BLaER1 (cell line): ENCODE data around the gene PZP.

Experiments
- H3K27ac ChIP-seq: shearing (Covaris generic); formaldehyde crosslinking; 2 replicates; pipeline ENCODE4 v1.8.1; 2022
- H3K27me3 ChIP-seq: shearing (Covaris generic); formaldehyde crosslinking; 2 replicates; pipeline ENCODE4 v1.8.1; 2022
- H3K36me3 ChIP-seq: shearing (Covaris generic); formaldehyde crosslinking; 2 replicates; pipeline ENCODE4 v1.8.1; 2022
- H3K4me1 ChIP-seq: shearing (Covaris generic); formaldehyde crosslinking; 2 replicates; pipeline ENCODE4 v1.8.1; 2022
- H3K4me2 ChIP-seq: shearing (Covaris generic); formaldehyde crosslinking; 2 replicates; pipeline ENCODE4 v1.8.1; 2022
- H3K4me3 ChIP-seq: shearing (Covaris generic); formaldehyde crosslinking; 2 replicates; pipeline ENCODE4 v1.8.1; 2022
- H3K9ac ChIP-seq: shearing (Covaris generic); formaldehyde crosslinking; 2 replicates; pipeline ENCODE4 v1.8.1; 2022
- H3K9me3 ChIP-seq: shearing (Covaris generic); formaldehyde crosslinking; 2 replicates; pipeline ENCODE4 v1.8.1; 2022
- H4K20me1 ChIP-seq: shearing (Covaris generic); formaldehyde crosslinking; 2 replicates; pipeline ENCODE4 v1.8.1; 2022
- Cebpa-rat ChIP-seq: shearing (Covaris generic); IDR thresholded peaks from 2 replicates; pipeline ENCODE4 v1.8.1; 2022

PZP gene

DNA sequence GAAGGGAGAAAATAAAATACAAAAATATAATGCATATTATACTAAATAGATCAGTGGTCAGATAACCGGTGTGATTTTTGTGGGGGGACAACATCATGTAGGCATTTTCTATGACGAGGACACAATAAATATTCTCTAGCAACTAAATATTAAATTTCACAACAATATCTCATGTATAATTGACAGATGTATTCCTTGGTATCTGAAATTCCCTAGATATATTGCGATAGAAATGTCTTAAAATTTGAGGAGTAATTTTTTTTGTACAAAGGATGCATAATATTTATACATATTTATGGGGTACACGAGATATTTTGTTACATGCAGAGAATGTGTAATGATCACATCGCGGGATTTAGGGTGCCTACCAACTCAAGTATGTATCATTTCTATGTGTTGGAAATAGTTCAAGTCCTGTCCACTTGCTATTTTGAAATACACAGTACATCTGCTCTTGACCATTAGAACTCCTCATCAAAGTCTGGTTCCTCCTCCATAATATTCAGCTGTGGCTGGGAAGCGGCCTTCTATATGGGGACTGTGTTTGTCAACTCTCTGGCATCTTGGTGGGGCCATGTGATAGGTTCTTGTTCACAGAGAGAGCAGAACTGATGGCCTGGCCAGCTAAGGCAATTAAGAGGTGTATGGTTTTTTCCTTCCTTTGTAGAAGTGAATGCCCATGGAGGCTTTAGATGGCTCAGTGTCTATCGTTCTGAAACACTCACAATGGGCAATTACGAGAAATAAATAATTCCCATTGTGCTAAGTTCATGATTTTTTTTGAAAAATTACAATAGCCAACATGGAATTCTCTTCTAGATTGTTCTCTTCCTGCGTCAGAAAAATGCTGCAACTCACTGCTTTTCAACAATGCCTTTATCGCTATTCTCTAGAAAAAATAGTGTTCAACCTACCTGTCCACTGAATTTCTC, 101.3 kb downstream of the PZP start:
- no peaks in the 10 kb centered on the region for H3K9me3 ChIP-seq
- H3K27me3 ChIP-seq, result no peaks in the 10 kb centered on the region
- no peaks in the 10 kb centered on the region for H3K36me3 ChIP-seq
- H3K9ac ChIP-seq, result no peak overlapping the region
- no peaks in the 10 kb centered on the region for H3K4me1 ChIP-seq
- H3K4me2 ChIP-seq, result no peak overlapping the region
- no peak overlapping the region for H3K27ac ChIP-seq
- no peaks in the 10 kb centered on the region for H4K20me1 ChIP-seq
- H3K4me3 ChIP-seq, result no peak overlapping the region
- TF ChIP-seq Cebpa-rat, result no peak

- no peaks in the 10 kb centered on the region for H4K20me1 ChIP-seq
- TF ChIP-seq Cebpa-rat, result no peak
- no peaks in the 10 kb centered on the region for H3K9me3 ChIP-seq
- no peak overlapping the region for H3K27ac ChIP-seq
- H3K4me1 ChIP-seq, result no peaks in the 10 kb centered on the region
- no peak overlapping the region for H3K4me3 ChIP-seq
- H3K36me3 ChIP-seq, result no peaks in the 10 kb centered on the region
- H3K27me3 ChIP-seq, result no peaks in the 10 kb centered on the region
- H3K9ac ChIP-seq, result no peak overlapping the region
- H3K4me2 ChIP-seq, result no peak overlapping the region
Measured at GRCh38 chr12:9106067-9106466, 102.1 kb downstream of the PZP start.

- no peaks in the 10 kb centered on the region for H3K27me3 ChIP-seq
- H3K4me1 ChIP-seq, result no peaks in the 10 kb centered on the region
- no peak overlapping the region for H3K4me2 ChIP-seq
- no peak overlapping the region for H3K27ac ChIP-seq
- no peak overlapping the region for H3K9ac ChIP-seq
- H3K4me3 ChIP-seq, result no peak overlapping the region
- TF ChIP-seq Cebpa-rat, result no peak
- H3K36me3 ChIP-seq, result no peaks in the 10 kb centered on the region
- no peaks in the 10 kb centered on the region for H3K9me3 ChIP-seq
- H4K20me1 ChIP-seq, result no peaks in the 10 kb centered on the region
Measured at GRCh38 chr12:9104767-9105423, 103.3 kb downstream of the PZP start.

- H3K9me3 ChIP-seq, result no peaks in the 10 kb centered on the region
- H3K27ac ChIP-seq, result no peak overlapping the region
- no peak for TF ChIP-seq Cebpa-rat
Measured at GRCh38 chr12:9104087-9104486, 104.1 kb downstream of the PZP start.

GRCh38 chr12:9103050-9103849, 104.9 kb downstream of the PZP start:
- Histone ChIP-seq H3K4me2 (no peak overlapping the region), H3K4me1 (no peaks in the 10 kb centered on the region), H3K4me3 (no peak overlapping the region), H3K9me3 (no peaks in the 10 kb centered on the region), H3K27ac (no peak overlapping the region), H3K27me3 (no peaks in the 10 kb centered on the region), H3K9ac (no peak overlapping the region), H3K36me3 (no peaks in the 10 kb centered on the region), H4K20me1 (no peaks in the 10 kb centered on the region)
- TF ChIP-seq Cebpa-rat, result no peak

More at GRCh38 chr12:9104087-9104486, 104.1 kb downstream of the PZP start:
- Histone ChIP-seq H3K9ac (no peak overlapping the region), H4K20me1 (no peaks in the 10 kb centered on the region), H3K4me3 (no peak overlapping the region), H3K4me1 (no peaks in the 10 kb centered on the region), H3K4me2 (no peak overlapping the region), H3K36me3 (no peaks in the 10 kb centered on the region), H3K27me3 (no peaks in the 10 kb centered on the region)

- no peak overlapping the region for H3K27ac ChIP-seq
- no peak overlapping the region for H3K4me2 ChIP-seq
- no peaks in the 10 kb centered on the region for H3K27me3 ChIP-seq
- no peaks in the 10 kb centered on the region for H4K20me1 ChIP-seq
- no peaks in the 10 kb centered on the region for H3K36me3 ChIP-seq
- no peak overlapping the region for H3K4me3 ChIP-seq
- TF ChIP-seq Cebpa-rat, result no peak
- no peaks in the 10 kb centered on the region for H3K4me1 ChIP-seq
- no peak overlapping the region for H3K9ac ChIP-seq
- no peaks in the 10 kb centered on the region for H3K9me3 ChIP-seq
Measured at GRCh38 chr12:9101018-9101687, 107.0 kb downstream of the PZP start.

DNA sequence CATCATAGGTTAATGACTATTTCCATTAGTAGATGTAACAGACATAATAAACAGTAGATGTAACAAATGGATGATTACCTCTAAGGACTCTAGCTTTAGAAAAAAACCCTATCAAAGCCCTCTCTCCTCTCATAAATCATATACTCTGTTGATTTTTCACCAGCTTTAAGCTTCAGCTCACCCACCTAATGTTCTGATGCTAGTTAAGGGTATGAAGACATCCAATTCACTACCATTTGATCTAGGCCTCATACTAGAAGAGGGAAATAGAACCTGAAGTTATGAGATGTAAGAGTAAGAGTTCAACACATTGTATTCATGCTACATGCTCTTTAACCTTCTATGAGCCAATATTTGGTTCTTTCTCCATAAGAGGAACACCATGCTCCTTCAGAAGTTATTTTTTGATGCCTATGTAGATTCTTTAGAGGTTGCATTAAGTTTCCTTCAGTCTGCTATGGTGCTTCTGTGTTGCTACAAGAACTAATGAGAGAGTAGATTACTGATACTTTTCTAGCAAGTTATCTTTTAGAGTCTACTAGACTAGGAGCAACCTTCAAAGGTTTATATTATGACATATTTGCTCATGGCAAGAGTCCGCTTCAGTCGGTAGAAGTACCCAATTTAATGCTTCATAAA, 108.5 kb downstream of the PZP start:
- no peak for TF ChIP-seq Cebpa-rat
- Histone ChIP-seq H3K4me1 (no peaks in the 10 kb centered on the region), H4K20me1 (no peaks in the 10 kb centered on the region), H3K9ac (no peak overlapping the region), H3K36me3 (no peaks in the 10 kb centered on the region), H3K4me2 (no peak overlapping the region), H3K4me3 (no peak overlapping the region), H3K9me3 (no peaks in the 10 kb centered on the region), H3K27ac (no peak overlapping the region), H3K27me3 (no peaks in the 10 kb centered on the region)
